H9 (cell line): ENCODE measurements around the gene GSTO2. TPM values are rescaled to one million over a fixed set of nuclear protein-coding genes. Genes with fewer than 3 reads are reported as not detected.

Experiments used
- DNase-seq: peaks from one replicate; pipeline ENCODE4 v3.0.0-alpha.2; 2017
- H2AFZ ChIP-seq: one replicate; pipeline ENCODE4 v1.6.1; 2013; ENCODE audit warnings: mild to moderate bottlenecking, low read length, control low read depth, moderate library complexity
- H2AK5ac ChIP-seq: 2 replicates; pipeline ENCODE4 v1.6.1; 2013; ENCODE audit warnings: low read length, control low read depth, mixed read lengths; ENCODE audit not compliant: insufficient read length
- H2BK120ac ChIP-seq: one replicate; pipeline ENCODE4 v1.6.1; 2013; ENCODE audit warnings: low read depth, mild to moderate bottlenecking, low read length, control low read depth, inconsistent platforms; ENCODE audit not compliant: poor library complexity, severe bottlenecking
- H2BK12ac ChIP-seq: 2 replicates; pipeline ENCODE4 v1.6.1; 2013; ENCODE audit warnings: low read length, control low read depth, mixed read lengths, low read depth; ENCODE audit not compliant: insufficient read length
- H2BK15ac ChIP-seq: 2 replicates; pipeline ENCODE4 v1.6.1; 2013; ENCODE audit warnings: low read depth, low read length, control low read depth
- H2BK20ac ChIP-seq: one replicate; pipeline ENCODE4 v1.6.1; 2013; ENCODE audit warnings: low read depth, mild to moderate bottlenecking, low read length, control low read depth, inconsistent platforms; ENCODE audit not compliant: poor library complexity, severe bottlenecking
- H2BK5ac ChIP-seq: 2 replicates; pipeline ENCODE4 v1.6.1; 2013; ENCODE audit warnings: low read length, control low read depth, mixed read lengths; ENCODE audit not compliant: insufficient read length
- H3K14ac ChIP-seq: 2 replicates; pipeline ENCODE4 v1.6.1; 2013; ENCODE audit warnings: low read length, control low read depth; ENCODE audit not compliant: insufficient read depth
- H3K18ac ChIP-seq: 2 replicates; pipeline ENCODE4 v1.6.1; 2013; ENCODE audit warnings: low read depth, mild to moderate bottlenecking, mixed read lengths, low read length, control low read depth; ENCODE audit not compliant: insufficient read length
- H3K23ac ChIP-seq: 2 replicates; pipeline ENCODE4 v1.6.1; 2013; ENCODE audit warnings: low read length, control low read depth, mixed read lengths, low read depth; ENCODE audit not compliant: insufficient read length
- H3K23me2 ChIP-seq: 2 replicates; pipeline ENCODE4 v1.6.1; 2013; ENCODE audit warnings: low read depth, mild to moderate bottlenecking, mixed read lengths, low read length, control low read depth; ENCODE audit not compliant: insufficient read length, poor library complexity, severe bottlenecking
- H3K27ac ChIP-seq: 2 replicates; pipeline ENCODE4 v1.5.1; 2013; ENCODE audit warnings: low read length, control low read depth, mixed read lengths, low read depth; ENCODE audit not compliant: insufficient read length
- H3K27me3 ChIP-seq: 2 replicates; pipeline ENCODE4 v1.6.1; 2013; ENCODE audit warnings: low read length, control low read depth, inconsistent platforms; ENCODE audit not compliant: insufficient read depth
- H3K4ac ChIP-seq: 2 replicates; pipeline ENCODE4 v1.6.1; 2013; ENCODE audit warnings: low read depth, mild to moderate bottlenecking, control low read depth, inconsistent platforms, low read length, moderate library complexity
- H3K4me1 ChIP-seq: 2 replicates; pipeline ENCODE4 v1.6.1; 2013; ENCODE audit warnings: low read length, control low read depth, inconsistent platforms; ENCODE audit not compliant: insufficient read depth
- H3K4me2 ChIP-seq: 2 replicates; pipeline ENCODE4 v1.6.1; 2013; ENCODE audit warnings: low read length, control low read depth, mixed read lengths; ENCODE audit not compliant: insufficient read length, insufficient read depth
- H3K56ac ChIP-seq: 2 replicates; pipeline ENCODE4 v1.6.1; 2013; ENCODE audit warnings: low read depth, mild to moderate bottlenecking, mixed read lengths, low read length, control low read depth; ENCODE audit not compliant: insufficient read length
- H3K79me1 ChIP-seq: 2 replicates; pipeline ENCODE4 v1.6.1; 2013; ENCODE audit warnings: low read depth, mild to moderate bottlenecking, moderate library complexity, low read length, control low read depth, inconsistent platforms; ENCODE audit not compliant: insufficient read depth, poor library complexity, severe bottlenecking
- H3K79me2 ChIP-seq: 2 replicates; pipeline ENCODE4 v1.6.1; 2013; ENCODE audit warnings: low read length, control low read depth, inconsistent platforms; ENCODE audit not compliant: insufficient read depth
- H3K9ac ChIP-seq: 2 replicates; pipeline ENCODE4 v1.6.1; 2013; ENCODE audit warnings: low read length, control low read depth, mixed read lengths; ENCODE audit not compliant: insufficient read length; ENCODE audit errors: extremely low read depth
- H3K9me3 ChIP-seq: one replicate; pipeline ENCODE4 v1.6.1; 2013; ENCODE audit warnings: low read depth, low read length, inconsistent platforms; ENCODE audit not compliant: control insufficient read depth
- H3T11ph ChIP-seq: one replicate; pipeline ENCODE4 v1.6.1; 2013; ENCODE audit warnings: mild to moderate bottlenecking, low read length, control low read depth, inconsistent platforms
- H4K20me1 ChIP-seq: one replicate; pipeline ENCODE4 v1.6.1; 2013; ENCODE audit not compliant: control insufficient read depth, insufficient read length, insufficient read depth
- H4K5ac ChIP-seq: 2 replicates; pipeline ENCODE4 v1.6.1; 2013; ENCODE audit warnings: low read depth, mild to moderate bottlenecking, mixed read lengths, low read length, control low read depth; ENCODE audit not compliant: insufficient read length
- H4K8ac ChIP-seq: replicated peaks from 2 replicates; pipeline ENCODE4 v1.6.1; 2013; ENCODE audit warnings: low read length, control low read depth, mixed read lengths, low read depth; ENCODE audit not compliant: insufficient read length
- H4K91ac ChIP-seq: 2 replicates; pipeline ENCODE4 v1.6.1; 2013; ENCODE audit warnings: low read depth, mild to moderate bottlenecking, moderate library complexity, mixed read lengths, low read length, control low read depth; ENCODE audit not compliant: insufficient read length
- H3K27ac Mint-ChIP-seq, 3 experiments: 2 replicates in 2 of 3; 3 replicates in 1 of 3; pipeline ENCODE4 v1.8.0; 2020 to 2021; ENCODE audit warnings: mixed read lengths in 3 of 3, mild to moderate bottlenecking in 1 of 3, moderate library complexity in 1 of 3
- H3K27me3 Mint-ChIP-seq: 2 replicates; pipeline ENCODE4 v1.8.0; 2021; ENCODE audit warnings: low read depth, mild to moderate bottlenecking, moderate library complexity, mixed read lengths
- H3K36me3 Mint-ChIP-seq, 3 experiments: 2 replicates in 2 of 3; 3 replicates in 1 of 3; pipeline ENCODE4 v1.8.0; 2020 to 2021; ENCODE audit warnings: low read depth in 3 of 3, mixed read lengths in 3 of 3; ENCODE audit not compliant: insufficient read depth in 1 of 3
- H3K4me1 Mint-ChIP-seq, 2 experiments: 2 replicates each; pipeline ENCODE4 v1.8.0; 2020; ENCODE audit warnings: mixed read lengths in 2 of 2
- H3K4me3 Mint-ChIP-seq, 2 experiments: 2 replicates in 1 of 2; 3 replicates in 1 of 2; pipeline ENCODE4 v1.8.0; 2020 to 2021; ENCODE audit warnings: mild to moderate bottlenecking in 2 of 2, mixed read lengths in 2 of 2, moderate library complexity in 1 of 2
- H3K9me3 Mint-ChIP-seq, 2 experiments: 2 replicates in 1 of 2; 3 replicates in 1 of 2; pipeline ENCODE4 v1.8.0; 2020; ENCODE audit warnings: mild to moderate bottlenecking in 2 of 2, mixed read lengths in 2 of 2, moderate library complexity in 1 of 2
- WGBS: extraction: QIAGEN DNeasy Blood & Tissue Kit; methylation state at CpG from one replicate; pipeline ENCODE4 v1.1.7; 2013; ENCODE audit warnings: missing lambda C conversion rate, low lambda C conversion rate, mixed read lengths; ENCODE audit not compliant: insufficient read length; ENCODE audit errors: extremely low coverage; 5-methylcytosine and 5-hydroxymethylcytosine counted together
- total RNA-seq: library from RNA; stranded (reverse); gene quantifications from 2 replicates; pipeline ENCODE4 v1.2.1, GENCODE V29; 2021
- TF ChIP-seq, protein P1 (sequence below): fragments of 200-600 bp; sonication (generic); conservative IDR thresholded peaks from 3 replicates; pipeline ENCODE4 v1.8.0; 2021; ENCODE audit warnings: antibody characterized with exemption, mild to moderate bottlenecking

Gene GSTO2
- total RNA-seq, 1 experiment from 2014 or later = 14.5 TPM

DNA sequence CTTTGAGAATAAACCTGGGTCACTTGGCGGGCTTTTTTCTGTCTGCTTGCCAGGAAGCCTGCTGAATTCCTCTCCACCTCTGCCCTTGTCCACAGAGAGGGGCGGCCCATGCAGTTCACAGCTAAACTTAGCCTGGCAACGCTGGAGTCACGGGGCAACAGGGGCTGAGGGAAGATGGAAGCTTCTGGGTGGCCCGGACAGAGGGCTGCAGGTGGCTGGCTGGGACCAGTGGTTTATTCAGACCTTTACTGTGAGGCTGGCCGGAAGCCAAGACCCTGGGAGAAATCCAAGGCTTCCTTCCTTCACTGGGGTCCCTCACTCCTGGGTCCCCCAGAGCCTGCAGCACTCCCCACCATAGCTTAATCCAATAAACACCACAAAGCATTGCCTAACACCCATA, 52.2 kb downstream of the GSTO2 start:
- Histone ChIP-seq H3K4me2 (no peak overlapping the region), H2BK15ac (no peak overlapping the region), H3K23me2 (no peaks in the 10 kb centered on the region), H2BK12ac (no peak overlapping the region), H3K79me2 (peaks cover 18% of the 10 kb centered on the region; the same call in 1 of the 2 replicates), H3K4me1 (peaks cover 27% of the 10 kb centered on the region), H3K56ac (no peak overlapping the region), H3K27ac (no peak overlapping the region), H4K91ac (no peak overlapping the region), H2AFZ (no peak overlapping the region), H4K5ac (no peak overlapping the region), H2BK20ac (no peak overlapping the region), H3K79me1 (no peaks in the 10 kb centered on the region), H4K20me1 (no peaks in the 10 kb centered on the region), H2BK120ac (no peak overlapping the region), H3K18ac (no peak overlapping the region), H3T11ph (no peak overlapping the region), H3K9me3 (no peaks in the 10 kb centered on the region), H3K23ac (no peak overlapping the region), H3K14ac (no peak overlapping the region), H4K8ac (no peak overlapping the region), H3K27me3 (no peaks in the 10 kb centered on the region), H2BK5ac (no peak overlapping the region), H3K4ac (no peak overlapping the region), H3K9ac (no peak overlapping the region), H2AK5ac (no peak overlapping the region)
- Mint-ChIP-seq H3K4me1 (peaks cover 78% of the 10 kb centered on the region in 2 experiments), H3K27ac (peak overlapping the region in 2 of 3 experiments; percentile 25 to 61; a peak in 2 of 7 replicates), H3K36me3 (peaks cover 15 to 22% (median 19%) of the 10 kb centered on the region in 3 experiments), H3K4me3 (no peak overlapping the region), H3K9me3 (no peaks in the 10 kb centered on the region), H3K27me3 (no peaks in the 10 kb centered on the region)
- WGBS = no CpG with 5 or more reads among the region's 6 CpGs
- no peak for DNase-seq
- TF ChIP-seq, protein P1, sequence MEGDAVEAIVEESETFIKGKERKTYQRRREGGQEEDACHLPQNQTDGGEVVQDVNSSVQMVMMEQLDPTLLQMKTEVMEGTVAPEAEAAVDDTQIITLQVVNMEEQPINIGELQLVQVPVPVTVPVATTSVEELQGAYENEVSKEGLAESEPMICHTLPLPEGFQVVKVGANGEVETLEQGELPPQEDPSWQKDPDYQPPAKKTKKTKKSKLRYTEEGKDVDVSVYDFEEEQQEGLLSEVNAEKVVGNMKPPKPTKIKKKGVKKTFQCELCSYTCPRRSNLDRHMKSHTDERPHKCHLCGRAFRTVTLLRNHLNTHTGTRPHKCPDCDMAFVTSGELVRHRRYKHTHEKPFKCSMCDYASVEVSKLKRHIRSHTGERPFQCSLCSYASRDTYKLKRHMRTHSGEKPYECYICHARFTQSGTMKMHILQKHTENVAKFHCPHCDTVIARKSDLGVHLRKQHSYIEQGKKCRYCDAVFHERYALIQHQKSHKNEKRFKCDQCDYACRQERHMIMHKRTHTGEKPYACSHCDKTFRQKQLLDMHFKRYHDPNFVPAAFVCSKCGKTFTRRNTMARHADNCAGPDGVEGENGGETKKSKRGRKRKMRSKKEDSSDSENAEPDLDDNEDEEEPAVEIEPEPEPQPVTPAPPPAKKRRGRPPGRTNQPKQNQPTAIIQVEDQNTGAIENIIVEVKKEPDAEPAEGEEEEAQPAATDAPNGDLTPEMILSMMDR = no peak
